GM19452 (cell line): ENCODE data around the gene FOXP2.
"Not testable (repeated sequence)": the region's sequence is repeated elsewhere in the genome, so short reads cannot be mapped to it uniquely, and the experiment has no call there.

Experiments used
- ATAC-seq: cut with Tn5 transposase; IDR thresholded peaks from one replicate; pipeline ENCODE4 v1.9.1; 2021; ENCODE audit not compliant: unreplicated experiment

FOXP2 gene

GRCh38 chr7:114488696-114489095 lies 74.1 kb downstream of the FOXP2 start:
- ATAC-seq = no peak

GRCh38 chr7:114497491-114497890 lies 82.9 kb downstream of the FOXP2 start:
- not testable (repeated sequence) for ATAC-seq

- no peak for ATAC-seq
These were observed 88.0 kb downstream of the FOXP2 start for GRCh38 chr7:114502454-114503254.

- ATAC-seq = no peak
These were observed 90.0 kb downstream of the FOXP2 start for GRCh38 chr7:114504586-114504985.

GRCh38 chr7:114507381-114507780 lies 92.8 kb downstream of the FOXP2 start:
- no peak for ATAC-seq

- ATAC-seq = no peak
These were observed 93.5 kb downstream of the FOXP2 start for GRCh38 chr7:114508086-114508485.

GRCh38 chr7:114510824-114511223 lies 96.2 kb downstream of the FOXP2 start:
- ATAC-seq = not testable (repeated sequence)

GRCh38 chr7:114519240-114519639 lies 104.6 kb downstream of the FOXP2 start:
- no peak for ATAC-seq

GRCh38 chr7:114522081-114522480 lies 107.5 kb downstream of the FOXP2 start:
- no peak for ATAC-seq

- no peak for ATAC-seq
These were observed 113.0 kb downstream of the FOXP2 start for GRCh38 chr7:114527589-114527988.

GRCh38 chr7:114530057-114530611 lies 115.5 kb downstream of the FOXP2 start:
- ATAC-seq = no peak

GRCh38 chr7:114531326-114531725 lies 116.7 kb downstream of the FOXP2 start:
- ATAC-seq = no peak

- no peak for ATAC-seq
These were observed 118.5 kb downstream of the FOXP2 start for GRCh38 chr7:114533131-114533530.

- ATAC-seq = no peak
These were observed 120.3 kb downstream of the FOXP2 start for GRCh38 chr7:114534953-114535352.

- no peak for ATAC-seq
These were observed 125.0 kb downstream of the FOXP2 start for GRCh38 chr7:114539575-114539974.

GRCh38 chr7:114540291-114540690 lies 125.7 kb downstream of the FOXP2 start:
- no peak for ATAC-seq

- not testable (repeated sequence) for ATAC-seq
These were observed 132.7 kb downstream of the FOXP2 start for GRCh38 chr7:114547346-114547745.

GRCh38 chr7:114548081-114548980 lies 133.7 kb downstream of the FOXP2 start:
- no peak for ATAC-seq

- peak; percentile 79 for ATAC-seq
These were observed 140.3 kb downstream of the FOXP2 start for GRCh38 chr7:114554781-114555537.

GRCh38 chr7:114567416-114567815 lies 152.8 kb downstream of the FOXP2 start:
- ATAC-seq = no peak

- ATAC-seq = no peak
These were observed 154.6 kb downstream of the FOXP2 start for GRCh38 chr7:114569220-114569619.
